ENCODE results near the gene OSM.

- TF ChIP-seq CTCF (IDR thresholded peaks at IDR 0.05; ENCODE audit: low read length) (no peak), EZH2 (IDR thresholded peaks at IDR 0.05; ENCODE audit: borderline replicate concordance, low read length) (no peak)
Measured at GRCh38 chr22:30272781-30273601, 6.3 kb upstream of the OSM start.
